GM23338 (cell line): ENCODE measurements around the gene NHSL1. TPM values are rescaled to one million over a fixed set of nuclear protein-coding genes. Genes with fewer than 3 reads are reported as not detected.
A peak's percentile ranks its signal among the peaks of the same experiment; 100 is the strongest.

ENCODE experiments used
- ATAC-seq: fragments of 200-7000 bp; cut with Tn5 transposase; 3 replicates; pipeline ENCODE4 v1.9.1; 2020
- DNase-seq: peaks from one replicate; pipeline ENCODE4 v3.0.0-alpha.2; 2015; ENCODE audit warnings: low spot score
- H2AFZ ChIP-seq: fragments of 200-600 bp; sonication (generic); 2 replicates; pipeline ENCODE4 v1.8.0; 2016; ENCODE audit warnings: antibody characterized with exemption, mild to moderate bottlenecking, moderate library complexity
- H3F3A ChIP-seq: fragments of 200-600 bp; sonication (generic); replicated peaks from 2 replicates; pipeline ENCODE4 v1.8.0; 2017; ENCODE audit warnings: antibody characterized with exemption, mixed run types, low read depth
- H3K27ac ChIP-seq: fragments of 200-600 bp; sonication (generic); 2 replicates; pipeline ENCODE4 v1.6.1; 2016; ENCODE audit warnings: low read depth
- H3K27me3 ChIP-seq: fragments of 200-600 bp; sonication (generic); 2 replicates; pipeline ENCODE4 v1.8.0; 2016; ENCODE audit warnings: mild to moderate bottlenecking, mixed run types, moderate library complexity; ENCODE audit not compliant: insufficient read depth
- H3K36me3 ChIP-seq: fragments of 200-600 bp; sonication (generic); 2 replicates; pipeline ENCODE4 v1.8.0; 2016; ENCODE audit warnings: mild to moderate bottlenecking; ENCODE audit not compliant: insufficient read depth
- H3K4me1 ChIP-seq: fragments of 200-600 bp; sonication (generic); 2 replicates; pipeline ENCODE4 v1.8.0; 2016; ENCODE audit warnings: mild to moderate bottlenecking, moderate library complexity; ENCODE audit not compliant: insufficient read depth
- H3K4me2 ChIP-seq: fragments of 200-600 bp; sonication (generic); 2 replicates; pipeline ENCODE4 v1.7.1; 2017; ENCODE audit warnings: mixed run types
- H3K4me3 ChIP-seq: fragments of 200-600 bp; sonication (generic); 2 replicates; pipeline ENCODE4 v1.6.1; 2016; ENCODE audit warnings: mixed run types
- H3K79me2 ChIP-seq: fragments of 200-600 bp; sonication (generic); replicated peaks from 2 replicates; pipeline ENCODE4 v1.8.0; 2017; ENCODE audit warnings: mild to moderate bottlenecking; ENCODE audit not compliant: insufficient read depth
- H3K9me2 ChIP-seq: fragments of 200-600 bp; sonication (generic); 2 replicates; pipeline ENCODE4 v1.8.0; 2017; ENCODE audit not compliant: insufficient read depth
- H4K20me1 ChIP-seq: fragments of 200-600 bp; sonication (generic); replicated peaks from 2 replicates; pipeline ENCODE4 v1.8.0; 2017; ENCODE audit warnings: mild to moderate bottlenecking; ENCODE audit not compliant: insufficient read depth
- H3K27ac Mint-ChIP-seq: 2 replicates; pipeline ENCODE4 v1.8.0; 2020; ENCODE audit warnings: inconsistent platforms, mild to moderate bottlenecking, moderate library complexity, mixed read lengths
- H3K27me3 Mint-ChIP-seq: 3 replicates; pipeline ENCODE4 v1.8.0; 2022; ENCODE audit warnings: low read depth, mild to moderate bottlenecking, moderate library complexity, mixed read lengths, inconsistent platforms; ENCODE audit not compliant: insufficient read depth, poor library complexity
- H3K36me3 Mint-ChIP-seq: 3 replicates; pipeline ENCODE4 v1.8.0; 2021; ENCODE audit warnings: low read depth, mild to moderate bottlenecking, inconsistent platforms, moderate library complexity, mixed read lengths
- H3K4me1 Mint-ChIP-seq: 3 replicates; pipeline ENCODE4 v1.8.0; 2020; ENCODE audit warnings: mild to moderate bottlenecking, inconsistent platforms, mixed read lengths
- H3K4me3 Mint-ChIP-seq: 3 replicates; pipeline ENCODE4 v1.8.0; 2021; ENCODE audit warnings: moderate library complexity, mild to moderate bottlenecking, inconsistent platforms, mixed read lengths
- H3K9me3 Mint-ChIP-seq: 3 replicates; pipeline ENCODE4 v1.8.0; 2020; ENCODE audit warnings: moderate library complexity, mild to moderate bottlenecking, inconsistent platforms, mixed read lengths
- CREB1 ChIP-seq: fragments of 250-450 bp; sonication (Bioruptor Pico); IDR thresholded peaks from 2 replicates; pipeline ENCODE4 v1.5.0; 2020; ENCODE audit warnings: low read depth, mild to moderate bottlenecking, moderate library complexity
- EZH2 ChIP-seq: fragments of 200-600 bp; sonication (generic); IDR thresholded peaks from one replicate; pipeline ENCODE4 v1.8.0; 2017; ENCODE audit warnings: antibody characterized with exemption, mild to moderate bottlenecking, low read depth; ENCODE audit not compliant: unreplicated experiment
- EZH2phosphoT487 ChIP-seq: fragments of 200-600 bp; sonication (generic); IDR thresholded peaks from one replicate; pipeline ENCODE4 v1.8.1; 2018; ENCODE audit warnings: antibody characterized with exemption; ENCODE audit not compliant: unreplicated experiment
- JUNB ChIP-seq: IDR thresholded peaks from one replicate; pipeline ENCODE4 v1.6.1; 2016; ENCODE audit warnings: antibody characterized with exemption; ENCODE audit not compliant: unreplicated experiment
- NANOG ChIP-seq: IDR thresholded peaks from 2 replicates; pipeline ENCODE4 v1.6.1; 2016; ENCODE audit warnings: antibody characterized with exemption, borderline replicate concordance
- POLR2AphosphoS5 ChIP-seq: IDR thresholded peaks from 2 replicates; pipeline ENCODE4 v1.6.1; 2016; ENCODE audit warnings: antibody characterized with exemption, low read depth
- STAT1 ChIP-seq: IDR thresholded peaks from one replicate; pipeline ENCODE4 v1.6.1; 2016; ENCODE audit warnings: antibody characterized with exemption; ENCODE audit not compliant: unreplicated experiment
- ZNF114 ChIP-seq: fragments of 250-450 bp; sonication (Bioruptor Pico); IDR thresholded peaks from 2 replicates; pipeline ENCODE4 v1.5.0; 2020; ENCODE audit warnings: mild to moderate bottlenecking, moderate library complexity
- ZNF331 ChIP-seq: fragments of 250-450 bp; sonication (Bioruptor Pico); IDR thresholded peaks from 2 replicates; pipeline ENCODE4 v1.5.0; 2020; ENCODE audit warnings: low read depth, mild to moderate bottlenecking, moderate library complexity
- polyA plus RNA-seq: library from polyadenylated mRNA; unstranded; fragments of >200 nt; fragmentation: Nextera tagmentation; extraction: Ambion mirVana; gene quantifications from 2 replicates; pipeline ENCODE4 v1.2.1, GENCODE V29; 2016
- total RNA-seq: library from RNA; depleted of rRNA; stranded (reverse); fragments of >200 nt; shearing (Covaris generic); gene quantifications from 2 replicates; pipeline ENCODE4 v1.2.3, GENCODE V29; 2014
- TF ChIP-seq, protein P1 (sequence below), 2 experiments: fragments of 200-600 bp in 1 of 2; sonication (generic) in 1 of 2; conservative IDR thresholded peaks; 2 replicates each; pipeline versions ENCODE4 v1.5.1 to v1.6.1; 2016 to 2017; ENCODE audit warnings: antibody characterized with exemption in 2 of 2, low read depth in 2 of 2, mild to moderate bottlenecking in 2 of 2, moderate library complexity in 1 of 2
- TF ChIP-seq, protein P2 (sequence below): IDR thresholded peaks from one replicate; pipeline ENCODE4 v1.6.1; 2018; ENCODE audit warnings: antibody characterized with exemption; ENCODE audit not compliant: unreplicated experiment
- TF ChIP-seq, protein P3 (sequence below): IDR thresholded peaks from 2 replicates; pipeline ENCODE4 v1.6.1; 2016; ENCODE audit warnings: antibody characterized with exemption
- TF ChIP-seq, protein P4 (sequence below): fragments of 250-450 bp; sonication (Bioruptor Pico); IDR thresholded peaks from 2 replicates; pipeline ENCODE4 v1.5.0; 2020; ENCODE audit warnings: mild to moderate bottlenecking, moderate library complexity

Gene NHSL1
- total and polyA plus RNA-seq, 2 experiments from 2014 or later = 11.2 to 24.5 TPM

DNA sequence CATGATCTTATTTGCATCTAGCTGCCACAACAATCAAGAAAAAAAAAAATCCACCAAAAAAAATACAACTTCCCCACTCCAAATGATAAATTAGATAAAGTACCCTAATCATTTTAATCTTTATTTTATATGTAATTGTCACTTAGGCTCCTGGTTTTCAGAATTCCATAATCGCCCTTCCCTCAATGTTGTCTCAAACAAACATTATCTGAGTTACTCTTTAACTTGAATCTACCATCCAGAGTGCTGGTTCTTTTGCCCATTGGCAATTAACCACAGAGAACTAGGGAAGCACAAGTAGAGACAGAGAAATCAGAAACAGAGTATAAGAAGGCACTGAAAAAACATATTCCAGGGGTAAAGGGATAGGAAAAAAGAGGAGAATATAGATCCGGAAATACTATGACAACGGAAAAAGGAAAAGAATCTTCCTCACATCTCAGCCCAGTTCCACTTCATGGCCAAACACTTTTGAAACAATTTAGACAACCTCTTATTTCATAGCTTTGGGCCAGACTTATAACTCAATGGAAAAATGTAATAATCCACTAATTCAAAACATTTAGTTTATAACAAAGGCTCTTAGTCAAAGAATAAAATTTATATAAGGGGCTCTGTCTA is 861 bp upstream of the NHSL1 start:
- Histone ChIP-seq H3K4me2 (peak overlapping the region; percentile 48), H3K27ac (peak overlapping the region; percentile 74), H2AFZ (no peak overlapping the region), H3K9me2 (no peaks in the 10 kb centered on the region), H3K36me3 (no peaks in the 10 kb centered on the region), H3K79me2 (peaks cover 30% of the 10 kb centered on the region), H3K4me1 (peaks cover 61% of the 10 kb centered on the region), H3F3A (no peaks in the 10 kb centered on the region), H3K4me3 (peak overlapping the region; percentile 32), H3K27me3 (no peaks in the 10 kb centered on the region), H4K20me1 (no peaks in the 10 kb centered on the region)
- Mint-ChIP-seq H3K9me3 (no peaks in the 10 kb centered on the region), H3K4me1 (peaks cover 66% of the 10 kb centered on the region), H3K36me3 (peaks cover 11% of the 10 kb centered on the region), H3K27me3 (peaks cover 4% of the 10 kb centered on the region), H3K4me3 (peak overlapping the region; percentile 70), H3K27ac (peak overlapping the region; percentile 83)
- TF ChIP-seq, protein P1, sequence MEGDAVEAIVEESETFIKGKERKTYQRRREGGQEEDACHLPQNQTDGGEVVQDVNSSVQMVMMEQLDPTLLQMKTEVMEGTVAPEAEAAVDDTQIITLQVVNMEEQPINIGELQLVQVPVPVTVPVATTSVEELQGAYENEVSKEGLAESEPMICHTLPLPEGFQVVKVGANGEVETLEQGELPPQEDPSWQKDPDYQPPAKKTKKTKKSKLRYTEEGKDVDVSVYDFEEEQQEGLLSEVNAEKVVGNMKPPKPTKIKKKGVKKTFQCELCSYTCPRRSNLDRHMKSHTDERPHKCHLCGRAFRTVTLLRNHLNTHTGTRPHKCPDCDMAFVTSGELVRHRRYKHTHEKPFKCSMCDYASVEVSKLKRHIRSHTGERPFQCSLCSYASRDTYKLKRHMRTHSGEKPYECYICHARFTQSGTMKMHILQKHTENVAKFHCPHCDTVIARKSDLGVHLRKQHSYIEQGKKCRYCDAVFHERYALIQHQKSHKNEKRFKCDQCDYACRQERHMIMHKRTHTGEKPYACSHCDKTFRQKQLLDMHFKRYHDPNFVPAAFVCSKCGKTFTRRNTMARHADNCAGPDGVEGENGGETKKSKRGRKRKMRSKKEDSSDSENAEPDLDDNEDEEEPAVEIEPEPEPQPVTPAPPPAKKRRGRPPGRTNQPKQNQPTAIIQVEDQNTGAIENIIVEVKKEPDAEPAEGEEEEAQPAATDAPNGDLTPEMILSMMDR (conservative IDR thresholded peaks at IDR 0.05; ENCODE audit: low read depth in 2 of 2) = no peak
- TF ChIP-seq ZNF331 (CRISPR knock-in tag) = no peak
- no peak for TF ChIP-seq JUNB
- TF ChIP-seq, protein P2, sequence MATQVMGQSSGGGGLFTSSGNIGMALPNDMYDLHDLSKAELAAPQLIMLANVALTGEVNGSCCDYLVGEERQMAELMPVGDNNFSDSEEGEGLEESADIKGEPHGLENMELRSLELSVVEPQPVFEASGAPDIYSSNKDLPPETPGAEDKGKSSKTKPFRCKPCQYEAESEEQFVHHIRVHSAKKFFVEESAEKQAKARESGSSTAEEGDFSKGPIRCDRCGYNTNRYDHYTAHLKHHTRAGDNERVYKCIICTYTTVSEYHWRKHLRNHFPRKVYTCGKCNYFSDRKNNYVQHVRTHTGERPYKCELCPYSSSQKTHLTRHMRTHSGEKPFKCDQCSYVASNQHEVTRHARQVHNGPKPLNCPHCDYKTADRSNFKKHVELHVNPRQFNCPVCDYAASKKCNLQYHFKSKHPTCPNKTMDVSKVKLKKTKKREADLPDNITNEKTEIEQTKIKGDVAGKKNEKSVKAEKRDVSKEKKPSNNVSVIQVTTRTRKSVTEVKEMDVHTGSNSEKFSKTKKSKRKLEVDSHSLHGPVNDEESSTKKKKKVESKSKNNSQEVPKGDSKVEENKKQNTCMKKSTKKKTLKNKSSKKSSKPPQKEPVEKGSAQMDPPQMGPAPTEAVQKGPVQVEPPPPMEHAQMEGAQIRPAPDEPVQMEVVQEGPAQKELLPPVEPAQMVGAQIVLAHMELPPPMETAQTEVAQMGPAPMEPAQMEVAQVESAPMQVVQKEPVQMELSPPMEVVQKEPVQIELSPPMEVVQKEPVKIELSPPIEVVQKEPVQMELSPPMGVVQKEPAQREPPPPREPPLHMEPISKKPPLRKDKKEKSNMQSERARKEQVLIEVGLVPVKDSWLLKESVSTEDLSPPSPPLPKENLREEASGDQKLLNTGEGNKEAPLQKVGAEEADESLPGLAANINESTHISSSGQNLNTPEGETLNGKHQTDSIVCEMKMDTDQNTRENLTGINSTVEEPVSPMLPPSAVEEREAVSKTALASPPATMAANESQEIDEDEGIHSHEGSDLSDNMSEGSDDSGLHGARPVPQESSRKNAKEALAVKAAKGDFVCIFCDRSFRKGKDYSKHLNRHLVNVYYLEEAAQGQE = no peak
- TF ChIP-seq, protein P3, sequence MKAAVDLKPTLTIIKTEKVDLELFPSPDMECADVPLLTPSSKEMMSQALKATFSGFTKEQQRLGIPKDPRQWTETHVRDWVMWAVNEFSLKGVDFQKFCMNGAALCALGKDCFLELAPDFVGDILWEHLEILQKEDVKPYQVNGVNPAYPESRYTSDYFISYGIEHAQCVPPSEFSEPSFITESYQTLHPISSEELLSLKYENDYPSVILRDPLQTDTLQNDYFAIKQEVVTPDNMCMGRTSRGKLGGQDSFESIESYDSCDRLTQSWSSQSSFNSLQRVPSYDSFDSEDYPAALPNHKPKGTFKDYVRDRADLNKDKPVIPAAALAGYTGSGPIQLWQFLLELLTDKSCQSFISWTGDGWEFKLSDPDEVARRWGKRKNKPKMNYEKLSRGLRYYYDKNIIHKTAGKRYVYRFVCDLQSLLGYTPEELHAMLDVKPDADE = no peak
- TF ChIP-seq STAT1 = no peak
- TF ChIP-seq EZH2phosphoT487 = no peak
- TF ChIP-seq POLR2AphosphoS5 = no peak
- no peak for TF ChIP-seq ZNF114
- no peak for TF ChIP-seq NANOG
- TF ChIP-seq, protein P4, sequence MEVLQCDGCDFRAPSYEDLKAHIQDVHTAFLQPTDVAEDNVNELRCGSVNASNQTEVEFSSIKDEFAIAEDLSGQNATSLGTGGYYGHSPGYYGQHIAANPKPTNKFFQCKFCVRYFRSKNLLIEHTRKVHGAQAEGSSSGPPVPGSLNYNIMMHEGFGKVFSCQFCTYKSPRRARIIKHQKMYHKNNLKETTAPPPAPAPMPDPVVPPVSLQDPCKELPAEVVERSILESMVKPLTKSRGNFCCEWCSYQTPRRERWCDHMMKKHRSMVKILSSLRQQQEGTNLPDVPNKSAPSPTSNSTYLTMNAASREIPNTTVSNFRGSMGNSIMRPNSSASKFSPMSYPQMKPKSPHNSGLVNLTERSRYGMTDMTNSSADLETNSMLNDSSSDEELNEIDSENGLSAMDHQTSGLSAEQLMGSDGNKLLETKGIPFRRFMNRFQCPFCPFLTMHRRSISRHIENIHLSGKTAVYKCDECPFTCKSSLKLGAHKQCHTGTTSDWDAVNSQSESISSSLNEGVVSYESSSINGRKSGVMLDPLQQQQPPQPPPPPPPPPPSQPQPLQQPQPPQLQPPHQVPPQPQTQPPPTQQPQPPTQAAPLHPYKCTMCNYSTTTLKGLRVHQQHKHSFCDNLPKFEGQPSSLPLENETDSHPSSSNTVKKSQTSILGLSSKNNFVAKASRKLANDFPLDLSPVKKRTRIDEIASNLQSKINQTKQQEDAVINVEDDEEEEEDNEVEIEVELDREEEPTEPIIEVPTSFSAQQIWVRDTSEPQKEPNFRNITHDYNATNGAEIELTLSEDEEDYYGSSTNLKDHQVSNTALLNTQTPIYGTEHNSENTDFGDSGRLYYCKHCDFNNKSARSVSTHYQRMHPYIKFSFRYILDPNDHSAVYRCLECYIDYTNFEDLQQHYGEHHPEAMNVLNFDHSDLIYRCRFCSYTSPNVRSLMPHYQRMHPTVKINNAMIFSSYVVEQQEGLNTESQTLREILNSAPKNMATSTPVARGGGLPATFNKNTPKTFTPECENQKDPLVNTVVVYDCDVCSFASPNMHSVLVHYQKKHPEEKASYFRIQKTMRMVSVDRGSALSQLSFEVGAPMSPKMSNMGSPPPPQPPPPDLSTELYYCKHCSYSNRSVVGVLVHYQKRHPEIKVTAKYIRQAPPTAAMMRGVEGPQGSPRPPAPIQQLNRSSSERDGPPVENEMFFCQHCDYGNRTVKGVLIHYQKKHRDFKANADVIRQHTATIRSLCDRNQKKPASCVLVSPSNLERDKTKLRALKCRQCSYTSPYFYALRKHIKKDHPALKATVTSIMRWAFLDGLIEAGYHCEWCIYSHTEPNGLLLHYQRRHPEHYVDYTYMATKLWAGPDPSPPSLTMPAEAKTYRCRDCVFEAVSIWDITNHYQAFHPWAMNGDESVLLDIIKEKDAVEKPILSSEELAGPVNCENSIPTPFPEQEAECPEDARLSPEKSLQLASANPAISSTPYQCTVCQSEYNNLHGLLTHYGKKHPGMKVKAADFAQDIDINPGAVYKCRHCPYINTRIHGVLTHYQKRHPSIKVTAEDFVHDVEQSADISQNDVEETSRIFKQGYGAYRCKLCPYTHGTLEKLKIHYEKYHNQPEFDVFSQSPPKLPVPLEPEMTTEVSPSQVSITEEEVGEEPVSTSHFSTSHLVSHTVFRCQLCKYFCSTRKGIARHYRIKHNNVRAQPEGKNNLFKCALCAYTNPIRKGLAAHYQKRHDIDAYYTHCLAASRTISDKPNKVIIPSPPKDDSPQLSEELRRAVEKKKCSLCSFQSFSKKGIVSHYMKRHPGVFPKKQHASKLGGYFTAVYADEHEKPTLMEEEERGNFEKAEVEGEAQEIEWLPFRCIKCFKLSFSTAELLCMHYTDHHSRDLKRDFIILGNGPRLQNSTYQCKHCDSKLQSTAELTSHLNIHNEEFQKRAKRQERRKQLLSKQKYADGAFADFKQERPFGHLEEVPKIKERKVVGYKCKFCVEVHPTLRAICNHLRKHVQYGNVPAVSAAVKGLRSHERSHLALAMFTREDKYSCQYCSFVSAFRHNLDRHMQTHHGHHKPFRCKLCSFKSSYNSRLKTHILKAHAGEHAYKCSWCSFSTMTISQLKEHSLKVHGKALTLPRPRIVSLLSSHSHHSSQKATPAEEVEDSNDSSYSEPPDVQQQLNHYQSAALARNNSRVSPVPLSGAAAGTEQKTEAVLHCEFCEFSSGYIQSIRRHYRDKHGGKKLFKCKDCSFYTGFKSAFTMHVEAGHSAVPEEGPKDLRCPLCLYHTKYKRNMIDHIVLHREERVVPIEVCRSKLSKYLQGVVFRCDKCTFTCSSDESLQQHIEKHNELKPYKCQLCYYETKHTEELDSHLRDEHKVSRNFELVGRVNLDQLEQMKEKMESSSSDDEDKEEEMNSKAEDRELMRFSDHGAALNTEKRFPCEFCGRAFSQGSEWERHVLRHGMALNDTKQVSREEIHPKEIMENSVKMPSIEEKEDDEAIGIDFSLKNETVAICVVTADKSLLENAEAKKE (CRISPR knock-in tag) = no peak
- TF ChIP-seq EZH2 = no peak
- no peak for TF ChIP-seq CREB1
- ATAC-seq (no peak), DNase-seq (no peak)
